Fibroblast of peridontal ligament (primary cell): ENCODE data around the gene RAB31.
"Not testable (repeated sequence)": the region's sequence is repeated elsewhere in the genome, so short reads cannot be mapped to it uniquely, and the experiment has no call there.

Experiments used
- DNase-seq: peaks from one replicate; pipeline ENCODE4 v3.0.0-alpha.2; 2010; ENCODE audit errors: extremely low read depth

The RAB31 gene

DNA sequence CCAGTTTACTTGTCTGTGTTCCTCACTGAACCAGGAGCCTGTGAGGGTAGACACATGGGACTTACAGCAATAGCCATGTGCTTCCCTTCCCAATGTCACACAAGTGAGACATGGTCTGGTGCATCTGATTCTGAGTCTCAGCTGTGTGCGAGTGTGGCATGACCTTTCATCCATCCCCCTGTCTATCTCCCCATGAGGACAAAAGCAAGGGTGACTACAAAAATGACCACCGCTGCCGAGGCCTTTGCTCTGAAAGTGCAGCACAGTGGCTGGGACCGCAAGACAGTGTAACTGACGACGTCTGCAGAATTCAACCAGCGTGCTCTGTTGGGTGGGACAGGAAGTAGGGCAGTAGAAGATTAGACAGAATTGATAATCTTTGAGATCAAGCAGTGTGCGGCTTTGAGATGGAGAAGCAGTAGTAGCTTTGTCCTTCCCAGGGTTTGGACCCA, 50.5 kb downstream of the RAB31 start:
- no peak for DNase-seq

DNA sequence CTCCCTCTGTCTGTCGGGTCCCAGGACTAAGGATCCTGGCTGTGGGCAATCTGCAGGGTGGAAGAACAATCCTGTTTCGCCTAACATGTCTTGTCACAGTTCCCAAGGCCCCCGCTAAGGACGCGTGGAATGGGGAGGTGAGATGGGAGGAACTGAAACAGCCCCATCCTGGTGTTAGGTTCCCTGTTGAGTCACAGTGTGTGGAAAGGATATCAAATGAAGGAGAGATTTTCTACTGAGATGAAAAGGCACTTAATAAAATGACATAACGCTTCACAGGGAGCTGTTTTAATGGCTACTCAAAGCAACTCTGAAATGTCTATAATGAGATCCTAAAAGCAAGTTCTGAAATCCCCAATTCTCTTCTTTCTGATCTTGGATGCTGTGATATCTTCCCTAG, 52.5 kb downstream of the RAB31 start:
- DNase-seq, result no peak

GRCh38 chr18:9762526-9762925, 54.4 kb downstream of the RAB31 start:
- no peak for DNase-seq

GRCh38 chr18:9763157-9763556, 55.1 kb downstream of the RAB31 start:
- DNase-seq, result no peak

GRCh38 chr18:9764011-9764481, 55.9 kb downstream of the RAB31 start:
- no peak for DNase-seq

DNA sequence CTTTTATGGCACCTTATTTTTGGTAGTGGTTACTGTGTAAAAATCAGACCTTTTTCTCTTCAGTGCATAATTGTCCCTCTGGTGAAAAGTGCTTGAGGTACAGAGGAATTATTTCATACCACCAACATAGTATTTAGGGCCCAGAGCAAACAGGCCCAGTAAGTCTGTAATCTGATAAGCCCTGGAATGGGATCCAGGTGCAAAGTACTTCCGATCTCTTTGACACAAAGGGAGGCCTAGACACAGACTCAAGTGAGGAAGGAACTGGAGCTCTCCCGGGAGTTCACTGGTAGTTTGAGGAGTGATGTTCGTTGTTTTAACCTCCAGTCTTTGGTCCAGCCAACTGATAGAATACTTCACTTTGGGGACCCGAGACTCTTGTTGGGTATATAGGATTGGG, 57.4 kb downstream of the RAB31 start:
- DNase-seq, result no peak

DNA sequence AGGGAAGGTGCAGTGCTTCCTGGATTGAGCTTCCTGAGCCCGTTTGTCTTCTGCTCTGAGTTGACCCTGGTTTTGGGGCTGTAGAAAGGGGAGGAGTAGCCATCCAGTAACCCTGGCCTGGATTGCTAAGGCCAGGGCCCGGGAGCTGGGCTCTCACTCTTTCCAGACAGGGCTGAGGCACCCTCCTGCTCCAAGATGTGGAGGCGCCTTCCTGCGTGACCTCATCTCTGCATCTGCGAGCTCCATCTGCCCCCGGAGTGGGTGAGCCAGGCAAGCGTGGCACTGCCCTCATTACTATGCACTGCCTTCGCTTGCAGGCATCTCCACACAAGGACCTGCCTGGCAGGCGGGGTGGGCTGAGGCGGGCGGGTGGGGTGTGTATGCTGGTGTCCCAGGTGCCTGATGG, 58.0 kb downstream of the RAB31 start:
- no peak for DNase-seq

DNA sequence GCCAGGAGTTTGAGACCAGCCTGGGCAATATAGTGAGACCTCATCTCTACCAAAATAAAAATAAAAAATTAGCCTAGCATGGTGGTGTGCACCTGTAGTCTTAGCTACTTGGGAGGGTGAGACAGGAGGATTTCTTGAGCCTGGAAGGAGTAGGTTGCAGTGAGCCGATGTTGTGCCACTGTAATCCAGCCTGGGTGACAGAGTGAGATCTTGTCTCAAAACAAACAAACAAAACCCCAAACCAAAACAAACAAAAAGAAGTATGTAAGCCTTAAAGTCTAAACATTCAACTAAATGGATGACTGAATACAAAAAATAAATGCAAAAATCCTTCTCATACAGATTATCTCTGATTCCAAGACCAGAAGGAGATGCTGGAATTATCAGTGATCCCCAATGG, 58.6 kb downstream of the RAB31 start:
- DNase-seq, result no peak

DNA sequence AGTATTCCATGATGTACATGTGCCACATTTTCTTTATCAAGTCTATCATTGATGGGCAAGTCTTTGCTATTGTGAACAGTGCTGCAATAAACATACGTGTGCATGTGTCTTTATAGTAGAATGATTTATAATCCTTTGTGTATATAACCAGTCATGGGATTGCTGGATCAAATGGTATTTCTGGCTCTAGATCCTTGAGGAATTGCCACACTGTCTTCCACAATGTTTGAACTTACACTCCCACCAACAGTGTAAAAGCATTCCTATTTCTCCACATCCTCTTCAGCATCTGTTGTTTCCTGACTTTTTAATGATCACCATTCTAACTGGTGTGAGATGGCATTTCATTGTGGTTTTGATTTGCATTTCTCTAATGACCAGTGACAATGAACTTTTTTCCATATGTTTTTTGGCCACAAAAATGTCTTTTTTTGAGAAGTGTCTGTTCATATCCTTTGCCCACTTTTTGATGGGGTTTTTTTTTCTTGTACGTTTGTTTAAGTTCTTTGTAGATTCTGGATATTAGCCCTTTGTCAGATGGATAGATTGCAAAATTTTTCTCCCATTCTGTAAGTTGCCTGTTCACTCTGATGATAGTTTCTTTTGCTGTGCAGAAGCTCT, 60.1 kb downstream of the RAB31 start:
- peak; percentile 40 for DNase-seq

- DNase-seq, result not testable (repeated sequence)
Observed at GRCh38 chr18:9770111-9770510, 62.0 kb downstream of the RAB31 start.

DNA sequence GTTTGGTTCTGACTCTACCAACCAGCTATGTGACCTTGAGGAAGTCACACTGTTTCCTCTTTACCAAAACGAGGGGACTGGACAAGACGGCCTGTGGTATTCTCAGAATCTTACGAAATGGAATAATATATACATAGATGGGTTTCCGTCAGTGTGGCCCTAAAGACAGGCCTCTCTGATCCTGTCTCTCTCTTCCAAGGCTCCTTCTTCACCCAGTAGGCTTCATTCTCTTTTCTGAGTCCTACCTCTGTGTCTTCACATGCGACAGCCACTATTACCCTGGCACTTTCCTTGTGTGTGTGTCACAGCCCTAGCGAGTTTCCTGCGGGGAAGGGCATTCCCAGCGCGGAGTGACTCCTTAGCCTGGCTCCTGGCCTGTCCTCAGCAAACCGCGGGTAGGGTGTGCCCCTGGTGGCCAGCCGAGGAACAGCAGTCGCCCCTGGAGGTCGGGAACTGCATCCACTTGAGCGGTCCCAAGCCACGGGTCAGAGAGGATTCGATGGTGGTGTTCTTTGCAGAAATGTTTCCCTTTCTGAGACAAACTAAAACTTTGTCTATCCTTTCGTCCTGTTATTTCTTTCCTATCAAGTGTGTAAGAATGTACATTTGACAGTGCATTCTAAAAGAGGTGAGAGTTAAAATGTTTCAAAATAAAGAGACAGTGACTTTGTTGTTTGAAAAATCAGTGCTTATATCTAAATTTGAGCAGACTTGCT, 63.3 kb downstream of the RAB31 start:
- peak; percentile 52 for DNase-seq

GRCh38 chr18:9771977-9772660, 64.0 kb downstream of the RAB31 start:
- no peak for DNase-seq

DNA sequence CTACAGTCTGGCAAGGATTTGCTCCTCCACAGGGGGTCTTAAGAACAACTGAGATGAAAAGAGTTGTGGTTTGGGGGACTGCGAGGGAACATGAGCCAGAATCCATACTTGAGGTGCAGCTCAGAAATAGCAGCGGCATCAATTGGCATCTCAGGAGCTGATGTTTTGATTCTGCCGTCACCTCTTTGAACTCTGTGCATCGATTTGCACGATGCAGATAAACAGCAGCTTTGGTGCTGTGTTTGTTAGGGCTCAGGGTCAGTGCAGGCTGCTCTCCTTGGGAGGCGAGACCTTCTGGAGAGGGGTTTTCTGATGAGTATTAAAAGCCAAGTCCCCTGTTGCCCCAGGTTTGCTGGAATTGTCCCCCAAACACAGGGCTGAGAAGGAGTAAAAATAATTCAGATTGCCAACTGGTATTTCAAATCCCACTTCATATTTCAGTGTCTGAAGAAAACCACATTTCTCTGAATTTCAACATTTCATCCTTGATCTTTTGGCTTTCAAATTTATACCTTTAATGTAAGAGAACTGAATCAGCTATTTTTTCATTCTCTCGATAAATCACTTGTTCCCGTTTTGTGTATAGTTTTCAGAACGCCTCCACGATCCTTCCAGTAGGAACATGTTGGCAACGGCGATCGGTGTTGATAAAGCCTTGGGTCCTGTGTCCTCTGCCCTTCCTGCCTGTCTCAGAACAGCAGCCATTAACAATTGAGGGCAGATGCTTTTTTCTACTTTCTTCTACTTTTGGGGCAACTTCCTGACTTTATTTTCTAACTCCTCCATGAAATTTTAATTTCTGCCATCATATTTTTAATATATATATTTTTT, 65.0 kb downstream of the RAB31 start:
- DNase-seq, result no peak

GRCh38 chr18:9774150-9774549, 66.0 kb downstream of the RAB31 start:
- DNase-seq, result no peak

GRCh38 chr18:9775178-9775577, 67.1 kb downstream of the RAB31 start:
- DNase-seq, result no peak

- no peak for DNase-seq
Observed at GRCh38 chr18:9779630-9780029, 71.5 kb downstream of the RAB31 start.

DNA sequence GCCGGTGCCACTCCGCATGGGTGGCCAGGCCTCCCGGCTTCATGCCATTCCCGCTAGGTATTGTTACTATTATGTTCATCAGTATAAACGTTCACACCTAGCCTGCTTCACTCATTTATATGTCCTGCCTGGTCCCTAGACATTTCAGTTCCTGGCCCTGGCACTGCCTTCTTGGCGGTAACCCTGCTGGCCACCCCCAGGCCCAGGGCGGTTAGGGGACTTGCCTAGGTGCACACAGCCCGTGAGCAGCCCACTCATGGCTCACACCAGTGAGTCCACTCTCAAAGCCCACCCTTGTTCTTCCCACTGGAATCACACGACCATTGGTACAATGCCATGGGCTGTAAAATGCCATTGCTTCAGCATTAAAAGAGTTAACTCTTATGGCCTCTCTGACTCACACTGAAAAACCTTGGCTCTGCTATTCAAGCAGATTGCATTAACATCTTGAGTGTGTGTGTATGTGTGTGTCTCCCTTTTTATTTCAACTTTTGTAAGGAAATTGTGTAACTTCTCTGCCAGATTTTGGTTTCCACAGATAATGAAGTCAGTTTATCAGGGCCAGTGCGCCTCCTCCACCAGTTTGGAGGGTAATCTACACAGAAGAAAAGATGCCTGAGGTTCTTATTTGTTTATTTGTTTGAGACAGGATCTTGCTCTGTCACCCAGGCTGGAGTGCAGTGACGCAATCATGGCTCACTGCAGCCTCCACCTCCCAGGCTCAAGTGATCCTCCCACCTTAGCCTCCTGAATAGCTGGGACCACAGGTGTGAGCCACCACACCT, 74.2 kb downstream of the RAB31 start:
- DNase-seq, result peak; percentile 97

DNA sequence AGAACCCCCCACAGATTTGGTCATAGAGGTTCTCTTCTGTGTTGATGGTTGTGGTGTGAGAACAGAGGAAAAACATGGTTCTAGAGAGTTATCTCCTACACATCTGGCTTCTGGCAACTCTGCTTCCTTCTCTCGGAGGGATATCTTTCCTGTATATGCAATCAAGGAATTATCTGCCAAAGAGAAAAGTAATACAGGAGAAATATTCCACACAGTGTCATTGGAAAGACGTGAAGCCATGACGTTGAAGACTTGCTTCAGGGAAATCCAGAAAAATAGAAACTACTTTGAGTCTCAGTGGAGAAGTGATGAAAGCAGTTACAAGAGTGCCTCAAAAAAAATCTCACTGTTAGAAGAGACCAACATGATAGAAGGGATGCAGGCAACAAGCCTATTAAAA, 78.5 kb downstream of the RAB31 start:
- DNase-seq, result no peak

DNA sequence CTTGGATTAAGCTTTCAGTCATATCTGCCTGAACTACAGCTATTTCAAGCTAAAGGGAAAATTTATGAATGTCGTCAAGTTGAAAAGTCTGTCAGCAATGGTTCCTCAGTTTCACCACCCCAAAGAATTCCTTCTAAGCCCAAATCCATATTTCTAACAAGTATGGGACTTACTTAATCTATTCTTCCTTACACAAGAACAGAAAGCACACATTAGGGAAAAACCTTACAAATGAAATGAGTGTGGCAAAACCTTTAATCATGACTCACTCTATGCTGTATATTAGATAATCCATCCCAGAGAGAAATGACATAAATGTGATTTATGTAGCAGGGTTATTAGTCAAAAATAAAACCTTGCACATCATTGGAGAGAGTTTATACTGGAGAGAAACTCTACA, 78.9 kb downstream of the RAB31 start:
- no peak for DNase-seq

DNA sequence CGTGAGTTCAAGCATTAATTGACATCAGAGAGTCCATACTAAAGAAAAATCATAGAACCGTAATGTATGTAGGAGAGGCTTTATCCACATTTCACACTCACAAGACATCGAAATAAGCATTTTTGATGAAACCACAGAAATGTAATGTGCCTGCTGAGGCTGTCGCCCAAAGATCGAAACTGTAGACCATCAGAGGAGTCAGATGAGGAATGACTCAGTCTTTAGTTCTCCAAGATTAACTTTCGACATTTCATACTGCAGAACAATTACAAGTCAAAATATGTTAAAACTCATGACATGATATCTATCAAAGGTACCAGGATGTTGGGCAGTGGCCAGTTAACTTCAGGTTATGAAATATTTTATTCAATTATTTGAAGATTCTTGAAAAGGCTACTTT, 79.6 kb downstream of the RAB31 start:
- DNase-seq, result peak; percentile 74

GRCh38 chr18:9788140-9788539, 80.0 kb downstream of the RAB31 start:
- no peak for DNase-seq
